Upper lobe of right lung (tissue), 1 donor: ENCODE results near the gene SPTBN2. TPM values are rescaled to one million over a fixed set of nuclear protein-coding genes. Genes with fewer than 3 reads are reported as not detected.

Experiments used
- ATAC-seq: fragments of 200-7000 bp; cut with Tn5 transposase; one replicate; pipeline ENCODE4 v1.9.1; 2020; ENCODE audit warnings: mild to moderate bottlenecking, moderate library complexity
- DNase-seq: peaks from one replicate; pipeline ENCODE4 v3.0.0-alpha.2; 2020
- H3K27ac ChIP-seq: fragments of 200-600 bp; one replicate; pipeline ENCODE4 v1.8.0; 2022
- H3K27me3 ChIP-seq: fragments of 200-600 bp; one replicate; pipeline ENCODE4 v1.8.0; 2022; ENCODE audit warnings: mild to moderate bottlenecking
- H3K36me3 ChIP-seq: fragments of 200-600 bp; one replicate; pipeline ENCODE4 v1.8.0; 2022
- H3K4me1 ChIP-seq: fragments of 200-600 bp; one replicate; pipeline ENCODE4 v1.8.0; 2022
- H3K4me3 ChIP-seq: fragments of 200-600 bp; one replicate; pipeline ENCODE4 v1.8.0; 2022; ENCODE audit warnings: mild to moderate bottlenecking
- H3K9me3 ChIP-seq: fragments of 200-600 bp; one replicate; pipeline ENCODE4 v1.8.0; 2022
- CTCF ChIP-seq: fragments of 200-600 bp; IDR thresholded peaks from one replicate; pipeline ENCODE4 v1.8.0; 2022; ENCODE audit warnings: antibody characterized with exemption
- intact Hi-C: fragments of 100-400 bp; cut with DNase I; formaldehyde crosslinking; loops from one replicate; pipeline ENCODE4 v1.11.0; 2022
- total RNA-seq: library from RNA; stranded (reverse); fragmentation: NEBNext Ultra II Directional; extraction: Animal tissue kit (Norgen Biotek cat#: 25700); gene quantifications from one replicate; pipeline ENCODE4 v1.2.1, GENCODE V29; 2021
- donor health status: DM: no; HTN: yes; CAD: no; lungs with severe emphysema.

Gene SPTBN2
- total RNA-seq, 1 donor from 2014 or later = 8.1 TPM

GRCh38 chr11:66744485-66745355 is 15.7 kb upstream of the SPTBN2 start:
- Histone ChIP-seq H3K27me3 (no peaks in the 10 kb centered on the region), H3K4me1 (peaks cover 9% of the 10 kb centered on the region), H3K27ac (peak overlapping the region; percentile 80), H3K9me3 (no peaks in the 10 kb centered on the region), H3K36me3 (no peaks in the 10 kb centered on the region), H3K4me3 (peak overlapping the region; percentile 95)
- intact Hi-C loops = no loop called here
- peak; percentile 95 for ATAC-seq
- TF ChIP-seq CTCF = no peak
- peak; percentile 92 for DNase-seq

- H3K9me3 ChIP-seq = no peaks in the 10 kb centered on the region
- ATAC-seq = peak; percentile 34
- DNase-seq = peak; percentile 78
- peaks cover 7% of the 10 kb centered on the region for H3K4me1 ChIP-seq
- TF ChIP-seq CTCF = no peak
- no peaks in the 10 kb centered on the region for H3K27me3 ChIP-seq
- no peaks in the 10 kb centered on the region for H3K36me3 ChIP-seq
- H3K27ac ChIP-seq = peak overlapping the region; percentile 24
- intact Hi-C loops = no loop called here
- peak overlapping the region; percentile 95 for H3K4me3 ChIP-seq
These were observed 14.4 kb upstream of the SPTBN2 start for GRCh38 chr11:66743271-66743968.

GRCh38 chr11:66741153-66741552 is 12.1 kb upstream of the SPTBN2 start:
- no peak overlapping the region for H3K27ac ChIP-seq
- ATAC-seq (no peak), DNase-seq (no peak)
- H3K27me3 ChIP-seq = no peaks in the 10 kb centered on the region
- no peak for TF ChIP-seq CTCF
- intact Hi-C loops = no loop called here
- H3K36me3 ChIP-seq = no peaks in the 10 kb centered on the region
- peaks cover 7% of the 10 kb centered on the region for H3K4me1 ChIP-seq
- H3K9me3 ChIP-seq = no peaks in the 10 kb centered on the region
- H3K4me3 ChIP-seq = no peak overlapping the region

GRCh38 chr11:66739983-66740382 is 11.0 kb upstream of the SPTBN2 start:
- intact Hi-C loops = no loop called here
- Histone ChIP-seq H3K4me3 (no peak overlapping the region), H3K27me3 (no peaks in the 10 kb centered on the region), H3K36me3 (no peaks in the 10 kb centered on the region), H3K27ac (no peak overlapping the region), H3K4me1 (peaks cover 7% of the 10 kb centered on the region), H3K9me3 (no peaks in the 10 kb centered on the region)
- DNase-seq (no peak), ATAC-seq (no peak)
- TF ChIP-seq CTCF = no peak

- Histone ChIP-seq H3K27ac (no peak overlapping the region), H3K36me3 (no peaks in the 10 kb centered on the region), H3K4me3 (no peak overlapping the region), H3K9me3 (no peaks in the 10 kb centered on the region), H3K27me3 (peaks cover 11% of the 10 kb centered on the region), H3K4me1 (no peaks in the 10 kb centered on the region)
- intact Hi-C loops = no loop called here
- TF ChIP-seq CTCF = no peak
- ATAC-seq (no peak), DNase-seq (no peak)
These were observed 5.2 kb upstream of the SPTBN2 start for GRCh38 chr11:66734215-66734614.
